Fibroblast of villous mesenchyme (primary cell): Measurements from ENCODE around the gene ARID1B. TPM values are rescaled to one million over a fixed set of nuclear protein-coding genes. Genes with fewer than 3 reads are reported as not detected.

ENCODE experiments used
- DNase-seq: peaks from one replicate; pipeline ENCODE4 v3.0.0-alpha.2; 2010; ENCODE audit warnings: low read depth
- H3K4me3 ChIP-seq: 2 replicates; pipeline ENCODE4 v1.5.1; 2011; ENCODE audit warnings: low read depth, mild to moderate bottlenecking, low read length
- CTCF ChIP-seq: IDR thresholded peaks from 2 replicates; pipeline ENCODE4 v1.5.1; 2012; ENCODE audit warnings: low read depth, mild to moderate bottlenecking, low read length; ENCODE audit not compliant: insufficient read depth
- total RNA-seq: library from RNA; depleted of rRNA; stranded (reverse); fragments of >200 nt; gene quantifications from 2 replicates; pipeline ENCODE4 v1.2.3, GENCODE V29; 2012

Gene ARID1B
- total RNA-seq, 1 donor: 41.0 TPM

DNA sequence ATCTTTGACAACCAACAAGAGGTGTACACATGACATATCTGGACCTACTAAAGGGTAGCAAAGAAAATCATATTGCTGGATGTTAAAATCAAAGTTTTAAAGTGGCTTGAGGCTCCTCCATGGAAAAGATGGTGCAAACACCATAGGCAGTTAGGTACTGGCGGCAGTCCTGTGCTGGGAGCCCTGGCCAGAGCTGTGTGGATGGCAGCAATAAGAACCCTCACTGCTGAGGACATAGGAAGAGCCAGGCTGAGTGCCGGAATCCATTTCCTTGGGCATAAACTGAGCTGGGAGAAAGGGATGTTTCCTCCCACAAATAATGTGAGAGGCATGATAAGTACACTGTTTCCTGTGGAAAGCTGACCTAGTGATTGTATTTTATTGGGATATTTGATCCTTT lies 89.9 kb downstream of the ARID1B start:
- DNase-seq: no peak
- peak overlapping the region; percentile 24 for H3K4me3 ChIP-seq
- TF ChIP-seq CTCF: no peak

- no peak for TF ChIP-seq CTCF
- H3K4me3 ChIP-seq: no peak overlapping the region
- no peak for DNase-seq
Observed at GRCh38 chr6:156868385-156868784, 91.2 kb downstream of the ARID1B start.

GRCh38 chr6:156869980-156870398 lies 92.8 kb downstream of the ARID1B start:
- H3K4me3 ChIP-seq: no peak overlapping the region
- no peak for DNase-seq
- no peak for TF ChIP-seq CTCF

DNA sequence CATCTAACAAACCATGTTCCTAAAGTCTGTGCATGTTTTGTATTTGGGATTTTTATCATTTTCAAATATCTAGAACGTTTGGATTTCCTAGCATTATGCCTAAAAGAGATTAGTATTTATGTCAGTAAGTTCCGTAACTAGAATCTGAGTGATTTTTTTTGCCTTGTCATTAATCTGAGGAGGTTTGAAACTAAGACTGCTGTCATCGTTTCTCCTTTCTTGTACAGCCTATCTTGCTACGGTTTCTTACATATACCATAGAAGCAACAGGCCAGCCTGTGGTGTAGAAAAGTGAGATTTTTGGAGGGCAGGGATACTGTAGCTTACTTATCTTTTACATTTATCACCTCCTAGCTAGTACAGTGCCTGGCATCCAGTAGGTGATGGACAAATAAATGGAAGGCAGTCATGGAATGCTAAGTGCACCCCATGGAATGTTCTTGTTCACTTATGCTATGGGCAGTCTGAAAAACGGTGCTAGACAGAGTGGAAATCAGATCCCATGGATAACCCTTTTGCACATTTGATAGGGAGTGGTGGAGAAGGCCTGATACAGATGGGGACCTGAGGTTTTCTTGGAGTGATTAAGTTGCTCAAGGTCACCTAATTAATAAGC lies 93.9 kb downstream of the ARID1B start:
- no peak for DNase-seq
- H3K4me3 ChIP-seq: no peak overlapping the region
- no peak for TF ChIP-seq CTCF

DNA sequence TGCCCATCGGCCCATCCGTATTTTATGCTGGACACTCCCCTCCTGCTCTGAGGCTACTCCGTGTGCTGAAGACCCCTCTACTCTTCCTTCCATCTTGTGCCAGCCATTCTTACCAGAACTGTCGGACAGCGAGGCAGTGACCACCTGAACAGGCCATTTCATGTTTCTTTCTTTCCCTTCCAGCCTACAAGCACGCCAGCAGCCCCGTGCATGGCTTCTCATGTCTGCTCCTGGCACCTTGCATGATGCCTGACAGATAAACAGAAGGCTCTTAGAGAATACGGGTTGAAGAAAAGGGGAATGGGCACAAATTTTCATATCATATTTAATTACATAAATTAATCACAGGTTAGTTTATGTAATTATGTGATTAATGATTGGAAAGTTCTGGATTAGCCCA lies 95.7 kb downstream of the ARID1B start:
- DNase-seq: no peak
- TF ChIP-seq CTCF: no peak
- no peak overlapping the region for H3K4me3 ChIP-seq

GRCh38 chr6:156873654-156874380 lies 96.6 kb downstream of the ARID1B start:
- no peak for DNase-seq
- no peak overlapping the region for H3K4me3 ChIP-seq
- TF ChIP-seq CTCF: no peak
